Right lobe of liver (tissue), 6 donors: Measurements from ENCODE around the gene BCR. TPM values are rescaled to one million over a fixed set of nuclear protein-coding genes. Genes with fewer than 3 reads are reported as not detected.

ENCODE experiments used
- ATAC-seq, 4 donors: fragments of 200-7000 bp; cut with Tn5 transposase; one replicate each; pipeline ENCODE4 v1.9.1; 2020; ENCODE audit warnings: mild to moderate bottlenecking in 4 of 4, moderate library complexity in 4 of 4
- DNase-seq, 3 donors: peaks; one replicate each; pipeline ENCODE4 v3.0.0-alpha.2; 2020
- H3K27ac ChIP-seq, 3 donors: fragments of 200-600 bp; one replicate each; pipeline ENCODE4 v1.8.0; 2022
- H3K27me3 ChIP-seq, 2 donors: fragments of 200-600 bp; one replicate each; pipeline ENCODE4 v1.8.0; 2022
- H3K36me3 ChIP-seq, 4 donors: fragments of 200-600 bp; sonication (generic) in 1 of 4; one replicate each; pipeline versions ENCODE4 v1.5.1 to v1.8.0; 2017 to 2022; ENCODE audit warnings: control low read depth in 1 of 4
- H3K4me1 ChIP-seq, 4 donors: fragments of 200-600 bp; sonication (generic) in 1 of 4; one replicate each; pipeline versions ENCODE4 v1.5.1 to v1.8.0; 2017 to 2022; ENCODE audit warnings: control low read depth in 1 of 4
- H3K4me3 ChIP-seq, 3 donors: fragments of 200-600 bp; one replicate each; pipeline ENCODE4 v1.8.0; 2022
- H3K9me3 ChIP-seq, 4 donors: fragments of 200-600 bp; sonication (generic) in 1 of 4; one replicate each; pipeline versions ENCODE4 v1.5.1 to v1.8.0; 2017 to 2022; ENCODE audit warnings: control low read depth in 1 of 4
- POLR2A ChIP-seq: fragments of 450-650 bp; IDR thresholded peaks from one replicate; pipeline ENCODE4 v1.6.1; 2017; ENCODE audit warnings: antibody characterized with exemption, mild to moderate bottlenecking
- WGBS: methylation state at CpG from one replicate; pipeline ENCODE4 v1.1.6; 2018; ENCODE audit warnings: low coverage, low lambda C conversion rate; ENCODE audit not compliant: insufficient coverage; ENCODE audit errors: missing lambda C conversion rate; 5-methylcytosine and 5-hydroxymethylcytosine counted together
- intact Hi-C, 2 donors: fragments of 100-400 bp; cut with DNase I; formaldehyde crosslinking; loops; one replicate each; pipeline versions ENCODE4 v1.11.2 to v1.14.1; 2022
- total RNA-seq, 6 experiments: library from RNA; depleted of rRNA in 2 of 6; stranded (reverse); fragments of >200 nt in 2 of 6; fragmentation: NEBNext Ultra II Directional in 3 of 6; extraction: Animal tissue kit (Norgen Biotek cat#: 25700) in 3 of 6; gene quantifications; one replicate each; pipeline versions ENCODE4 v1.1.0 to v1.2.4, GENCODE V29; 2016 to 2023
- TF ChIP-seq, protein P1 (sequence below), 4 donors: fragments of 200-600 bp in 3 of 4; fragments of 450-650 bp in 1 of 4; IDR thresholded peaks; one replicate each; pipeline versions ENCODE4 v1.5.1 to v1.8.0; 2016 to 2022; ENCODE audit warnings: antibody characterized with exemption in 4 of 4, mild to moderate bottlenecking in 2 of 4
- donor health status: DM: no; HTN: yes; CAD: no.
- donor health status: DM: no; HTN: no; CAD: no.
- donor health status: DM: no; HTN: no; CAD: no.
- donor health status: DM: no; HTN: yes; CAD: no.
- donor health status: DM: no; HTN: yes; CAD: no.

BCR gene
- total RNA-seq, 6 experiments from 2014 or later = 22.7 to 28.8 (median 24.3) TPM

DNA sequence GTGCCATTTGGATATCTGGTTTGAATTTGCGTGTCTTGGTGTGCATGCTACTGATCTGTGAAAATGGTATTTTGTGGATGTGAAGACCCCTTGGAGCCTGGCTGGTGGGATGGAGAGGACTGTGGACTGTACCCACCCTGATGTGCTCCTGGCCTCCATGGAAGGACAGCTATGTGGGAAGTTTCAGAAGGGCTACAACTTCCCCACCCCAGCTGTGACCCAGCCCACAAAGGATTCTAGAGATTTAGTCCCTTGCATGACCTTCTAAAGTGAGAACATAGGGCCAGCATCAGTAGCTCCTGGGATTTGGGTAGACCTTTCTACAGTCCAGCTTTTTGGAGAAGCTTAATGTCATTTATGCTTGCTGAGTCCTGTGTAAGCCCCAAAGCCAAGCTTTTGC is 173.4 kb downstream of the BCR start:
- TF ChIP-seq, protein P1, sequence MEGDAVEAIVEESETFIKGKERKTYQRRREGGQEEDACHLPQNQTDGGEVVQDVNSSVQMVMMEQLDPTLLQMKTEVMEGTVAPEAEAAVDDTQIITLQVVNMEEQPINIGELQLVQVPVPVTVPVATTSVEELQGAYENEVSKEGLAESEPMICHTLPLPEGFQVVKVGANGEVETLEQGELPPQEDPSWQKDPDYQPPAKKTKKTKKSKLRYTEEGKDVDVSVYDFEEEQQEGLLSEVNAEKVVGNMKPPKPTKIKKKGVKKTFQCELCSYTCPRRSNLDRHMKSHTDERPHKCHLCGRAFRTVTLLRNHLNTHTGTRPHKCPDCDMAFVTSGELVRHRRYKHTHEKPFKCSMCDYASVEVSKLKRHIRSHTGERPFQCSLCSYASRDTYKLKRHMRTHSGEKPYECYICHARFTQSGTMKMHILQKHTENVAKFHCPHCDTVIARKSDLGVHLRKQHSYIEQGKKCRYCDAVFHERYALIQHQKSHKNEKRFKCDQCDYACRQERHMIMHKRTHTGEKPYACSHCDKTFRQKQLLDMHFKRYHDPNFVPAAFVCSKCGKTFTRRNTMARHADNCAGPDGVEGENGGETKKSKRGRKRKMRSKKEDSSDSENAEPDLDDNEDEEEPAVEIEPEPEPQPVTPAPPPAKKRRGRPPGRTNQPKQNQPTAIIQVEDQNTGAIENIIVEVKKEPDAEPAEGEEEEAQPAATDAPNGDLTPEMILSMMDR (IDR thresholded peaks at IDR 0.05) = no peak
- no peak for TF ChIP-seq POLR2A
- intact Hi-C loops = no loop called here
- no peak overlapping the region for H3K4me3 ChIP-seq
- WGBS = 100% methylated on average over 1 of the region's 1 CpG
- H3K27ac ChIP-seq = no peak overlapping the region
- H3K27me3 ChIP-seq = no peaks in the 10 kb centered on the region
- ATAC-seq (no peak), DNase-seq (no peak)
- no peaks in the 10 kb centered on the region for H3K9me3 ChIP-seq
- H3K36me3 ChIP-seq = no peaks in the 10 kb centered on the region
- peaks cover 0 to 6% (median 3%) of the 10 kb centered on the region in 4 donors for H3K4me1 ChIP-seq

DNA sequence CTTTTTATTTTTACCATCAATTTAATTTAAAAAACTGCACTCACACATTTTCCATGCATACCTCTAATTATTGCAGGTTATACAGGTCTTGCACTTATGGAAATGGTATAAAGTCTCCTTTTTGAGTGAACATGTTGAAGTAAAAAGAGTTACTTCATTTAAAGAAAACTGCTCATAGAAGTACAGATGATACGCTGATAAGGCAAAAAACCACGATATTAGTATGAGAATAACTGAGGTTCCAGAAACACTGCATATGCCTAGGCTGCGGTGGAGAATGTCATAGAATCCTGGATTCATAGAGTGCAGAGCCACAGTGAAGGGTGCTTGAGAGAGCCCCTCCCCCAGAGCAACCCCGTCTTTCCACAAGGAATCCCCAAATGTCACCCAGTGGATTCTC is 175.8 kb downstream of the BCR start:
- TF ChIP-seq, protein P1 (IDR thresholded peaks at IDR 0.05) = no peak
- TF ChIP-seq POLR2A = no peak
- no peak for DNase-seq
- Histone ChIP-seq H3K27ac (peak overlapping the region in 1 of 3 donors; percentile 48), H3K4me3 (no peak overlapping the region), H3K4me1 (peaks cover 0 to 6% (median 3%) of the 10 kb centered on the region in 4 donors), H3K9me3 (no peaks in the 10 kb centered on the region), H3K36me3 (no peaks in the 10 kb centered on the region), H3K27me3 (no peaks in the 10 kb centered on the region)
- ATAC-seq = no peak
- 77% methylated on average over 4 of the region's 4 CpGs for WGBS
- intact Hi-C loops = no loop called here

DNA sequence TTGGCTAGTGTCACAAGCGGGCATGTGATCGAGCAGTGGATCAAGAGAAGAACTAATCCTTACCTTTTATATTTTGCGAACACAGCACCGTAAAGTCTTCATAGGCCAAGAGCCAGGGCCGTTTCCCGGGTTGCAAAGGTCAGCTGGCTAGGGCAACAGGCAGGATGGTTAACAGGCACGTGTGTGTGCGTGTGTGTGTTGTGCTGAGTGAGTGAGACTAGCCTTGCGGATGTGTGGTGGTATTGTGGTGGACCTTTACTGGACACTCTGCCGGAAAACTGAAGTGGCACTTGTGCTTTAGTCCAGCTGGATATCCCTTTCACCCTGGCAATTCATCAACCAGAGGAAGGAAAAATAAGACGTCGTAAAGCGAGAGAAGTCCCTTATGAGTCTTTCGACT is 176.7 kb downstream of the BCR start:
- TF ChIP-seq POLR2A = no peak
- TF ChIP-seq, protein P1 (IDR thresholded peaks at IDR 0.05) = no peak
- Histone ChIP-seq H3K4me3 (no peak overlapping the region), H3K27me3 (no peaks in the 10 kb centered on the region), H3K27ac (peak overlapping the region in 1 of 3 donors; percentile 48), H3K4me1 (peaks cover 0 to 6% (median 3%) of the 10 kb centered on the region in 4 donors), H3K36me3 (no peaks in the 10 kb centered on the region), H3K9me3 (no peaks in the 10 kb centered on the region)
- DNase-seq (peak; percentile 66 to 90 (median 85)), ATAC-seq (peak; percentile 94 to 99 (median 96))
- 36% methylated on average over 14 of the region's 14 CpGs for WGBS
- intact Hi-C loops = no loop called here

DNA sequence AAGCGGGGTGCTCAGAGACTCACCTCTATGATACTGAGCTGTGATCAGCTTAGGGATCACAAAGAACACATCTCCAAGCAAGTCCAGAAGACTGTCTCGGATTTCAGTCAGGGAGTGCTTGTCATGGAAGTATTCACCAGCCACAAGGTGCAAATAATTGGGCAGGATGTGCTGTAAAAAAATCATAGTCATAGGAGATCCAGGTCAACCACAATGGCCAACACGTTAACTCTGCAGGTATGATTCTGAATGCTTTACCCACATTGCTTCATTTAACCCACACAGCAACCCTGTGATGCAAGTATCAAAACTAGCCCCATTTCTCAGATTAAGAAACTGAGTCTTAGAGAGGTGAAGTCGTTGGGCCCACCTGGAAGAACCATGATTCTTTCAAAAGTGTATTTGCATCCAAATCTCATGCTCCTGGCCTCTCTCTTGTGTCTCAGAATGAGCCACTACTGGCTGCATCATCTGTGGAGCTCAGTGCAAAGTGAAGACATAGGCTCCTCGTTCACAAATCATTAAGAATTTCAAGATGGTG is 179.3 kb downstream of the BCR start:
- WGBS = 54% methylated on average over 4 of the region's 5 CpGs
- intact Hi-C loops = no loop called here
- ATAC-seq (no peak), DNase-seq (no peak)
- Histone ChIP-seq H3K4me1 (peaks cover 0 to 6% (median 3%) of the 10 kb centered on the region in 4 donors), H3K4me3 (no peak overlapping the region), H3K27me3 (no peaks in the 10 kb centered on the region), H3K9me3 (no peaks in the 10 kb centered on the region), H3K36me3 (no peaks in the 10 kb centered on the region), H3K27ac (no peak overlapping the region)
- TF ChIP-seq POLR2A = no peak
- TF ChIP-seq, protein P1 (IDR thresholded peaks at IDR 0.05) = no peak

DNA sequence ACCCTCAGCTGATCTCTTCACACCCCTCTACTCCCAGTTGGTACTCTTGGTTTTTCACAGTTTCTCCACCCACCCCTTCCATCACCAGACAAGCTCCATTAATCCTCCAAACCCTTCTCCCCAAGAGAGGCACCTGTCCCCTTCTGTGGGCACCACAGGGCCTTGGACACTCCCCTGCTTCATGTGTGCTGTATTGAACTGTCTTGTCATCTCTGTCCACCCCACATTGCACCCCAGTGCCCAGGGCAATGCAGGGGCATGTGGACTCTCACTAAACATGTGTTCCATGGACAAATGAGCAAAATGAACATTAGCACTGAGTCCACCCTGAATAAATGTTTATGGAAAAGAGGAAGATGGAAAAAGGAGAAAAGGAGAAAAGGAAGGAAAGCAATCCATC is 181.4 kb downstream of the BCR start:
- DNase-seq (no peak), ATAC-seq (no peak)
- Histone ChIP-seq H3K27ac (no peak overlapping the region), H3K27me3 (no peaks in the 10 kb centered on the region), H3K4me3 (no peak overlapping the region), H3K9me3 (no peaks in the 10 kb centered on the region), H3K36me3 (no peaks in the 10 kb centered on the region), H3K4me1 (peaks cover 0 to 2% (median under 1%) of the 10 kb centered on the region in 4 donors)
- TF ChIP-seq POLR2A = no peak
- TF ChIP-seq, protein P1 (IDR thresholded peaks at IDR 0.05) = no peak
- intact Hi-C loops = no loop called here
